Fibroblast of mammary gland (primary cell): ENCODE data around the gene KDM4B.

Source experiments
- DNase-seq: peaks from one replicate; pipeline ENCODE4 v3.0.0-alpha.2; 2010; ENCODE audit warnings: low read depth
- H3K4me3 ChIP-seq: 2 replicates; pipeline ENCODE4 v1.5.1; 2011; ENCODE audit warnings: low read depth, mild to moderate bottlenecking, low read length, moderate library complexity; ENCODE audit not compliant: control insufficient read depth
- TF ChIP-seq, protein P1 (sequence below): conservative IDR thresholded peaks from 2 replicates; pipeline ENCODE4 v1.5.1; 2011; ENCODE audit warnings: low read depth, low read length, inconsistent platforms; ENCODE audit not compliant: control insufficient read depth, insufficient read depth

The KDM4B gene

DNA sequence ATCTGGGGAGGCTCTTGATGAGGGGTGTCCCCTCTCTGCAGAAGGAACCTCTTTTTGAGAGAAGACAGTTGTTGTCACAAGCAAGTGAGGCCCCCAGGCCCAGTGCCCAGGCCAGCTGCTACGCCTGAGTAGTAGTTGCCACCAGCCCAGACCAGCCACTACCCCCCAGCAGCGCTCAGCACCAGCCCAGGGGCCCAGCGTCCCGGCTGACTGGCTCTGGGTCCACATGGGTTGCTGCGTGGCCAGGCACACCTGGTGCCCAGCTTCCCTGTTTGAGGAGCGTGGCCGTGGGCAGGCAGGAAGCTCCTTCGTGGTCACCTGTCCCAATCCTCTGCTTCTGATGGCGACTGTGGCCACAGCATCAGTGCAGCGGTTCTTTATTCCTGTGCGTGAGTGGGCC, 84.7 kb downstream of the KDM4B start:
- no peak overlapping the region for H3K4me3 ChIP-seq
- TF ChIP-seq, protein P1, sequence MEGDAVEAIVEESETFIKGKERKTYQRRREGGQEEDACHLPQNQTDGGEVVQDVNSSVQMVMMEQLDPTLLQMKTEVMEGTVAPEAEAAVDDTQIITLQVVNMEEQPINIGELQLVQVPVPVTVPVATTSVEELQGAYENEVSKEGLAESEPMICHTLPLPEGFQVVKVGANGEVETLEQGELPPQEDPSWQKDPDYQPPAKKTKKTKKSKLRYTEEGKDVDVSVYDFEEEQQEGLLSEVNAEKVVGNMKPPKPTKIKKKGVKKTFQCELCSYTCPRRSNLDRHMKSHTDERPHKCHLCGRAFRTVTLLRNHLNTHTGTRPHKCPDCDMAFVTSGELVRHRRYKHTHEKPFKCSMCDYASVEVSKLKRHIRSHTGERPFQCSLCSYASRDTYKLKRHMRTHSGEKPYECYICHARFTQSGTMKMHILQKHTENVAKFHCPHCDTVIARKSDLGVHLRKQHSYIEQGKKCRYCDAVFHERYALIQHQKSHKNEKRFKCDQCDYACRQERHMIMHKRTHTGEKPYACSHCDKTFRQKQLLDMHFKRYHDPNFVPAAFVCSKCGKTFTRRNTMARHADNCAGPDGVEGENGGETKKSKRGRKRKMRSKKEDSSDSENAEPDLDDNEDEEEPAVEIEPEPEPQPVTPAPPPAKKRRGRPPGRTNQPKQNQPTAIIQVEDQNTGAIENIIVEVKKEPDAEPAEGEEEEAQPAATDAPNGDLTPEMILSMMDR = no peak

DNA sequence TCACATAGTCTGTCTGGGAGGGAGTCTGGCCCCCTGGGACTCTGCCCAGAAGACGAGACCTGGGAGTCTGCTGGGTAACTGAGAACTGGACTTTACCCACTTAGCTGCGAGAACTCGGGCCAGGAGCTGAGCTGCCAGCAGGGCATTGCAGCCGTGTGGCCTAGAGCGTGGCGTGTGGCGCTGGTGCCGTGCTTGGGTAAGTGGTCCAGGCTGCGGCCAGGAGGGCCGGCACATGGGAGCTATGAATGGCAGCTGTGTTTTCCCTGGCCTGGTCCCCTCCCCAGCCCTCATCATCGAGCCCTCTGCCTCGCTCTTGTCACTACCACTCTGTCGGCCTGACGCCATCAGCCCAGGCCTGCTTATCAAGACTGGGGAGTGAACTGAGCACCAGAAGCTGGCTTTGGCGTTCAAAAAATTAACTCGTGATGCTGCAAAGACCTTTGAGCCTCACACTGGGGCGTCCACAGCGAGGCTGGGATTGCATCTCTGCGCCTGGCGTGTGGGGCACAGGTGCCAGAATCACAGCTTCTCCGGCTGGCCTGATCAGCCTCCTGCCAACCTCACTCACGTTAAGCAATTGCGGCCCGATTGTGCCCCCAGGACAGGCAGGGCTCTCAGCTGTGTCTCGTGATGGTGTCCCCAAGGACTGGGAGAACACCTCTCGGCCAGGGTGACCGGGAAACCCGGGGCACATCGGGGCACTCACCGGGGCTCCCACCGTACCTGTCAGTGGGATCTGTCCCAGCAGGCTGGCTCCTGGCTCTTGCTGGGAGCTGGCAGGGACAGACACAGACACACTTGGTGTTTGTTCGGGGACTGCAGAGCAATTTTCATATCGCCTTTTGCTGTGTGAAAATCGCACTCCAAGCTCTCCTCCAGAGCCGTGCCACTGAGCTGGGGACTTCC, 85.9 kb downstream of the KDM4B start:
- no peak for DNase-seq
- TF ChIP-seq, protein P1 = no peak
- H3K4me3 ChIP-seq = no peak overlapping the region

More for the DNA sequence above, 84.7 kb downstream of the KDM4B start:
- DNase-seq = no peak

DNA sequence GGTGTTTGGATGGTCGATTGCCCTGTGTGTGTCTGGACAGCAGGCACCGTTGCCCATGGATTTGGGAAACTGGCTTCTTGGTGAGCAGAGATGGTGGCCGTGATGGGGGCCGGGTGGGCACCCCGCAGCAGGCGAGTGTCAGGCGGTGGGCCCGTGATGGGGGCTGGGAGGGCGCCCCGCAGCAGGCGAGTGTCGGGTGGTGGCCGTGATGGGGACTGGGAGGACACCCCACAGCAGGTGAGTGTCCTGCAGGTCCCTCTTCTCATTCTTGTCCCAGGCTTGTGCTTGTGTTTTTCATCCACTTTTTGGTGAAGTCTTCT, 86.5 kb downstream of the KDM4B start:
- no peak for DNase-seq
- no peak overlapping the region for H3K4me3 ChIP-seq
- TF ChIP-seq, protein P1 = no peak

DNA sequence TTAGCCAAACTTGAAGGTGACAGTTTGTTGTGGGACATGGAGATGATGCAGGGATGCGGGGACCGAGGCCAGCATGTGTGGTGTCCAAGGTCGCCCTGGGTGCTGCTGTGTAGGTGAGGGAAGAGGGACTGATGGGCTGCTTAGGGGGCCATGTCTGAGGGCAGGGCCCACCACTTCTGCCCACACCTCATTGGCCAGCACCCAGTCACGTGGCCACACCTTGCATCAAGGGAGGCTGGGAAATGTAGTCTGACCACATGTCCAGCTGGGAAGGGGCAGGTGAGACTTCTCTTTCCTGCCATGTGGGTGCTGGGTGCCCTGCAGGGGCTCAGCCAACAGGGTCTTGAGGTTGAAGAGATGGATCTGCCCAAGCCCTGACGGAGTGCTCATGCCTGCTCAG, 88.9 kb downstream of the KDM4B start:
- no peak overlapping the region for H3K4me3 ChIP-seq
- DNase-seq = peak; percentile 26
- TF ChIP-seq, protein P1 = no peak

DNA sequence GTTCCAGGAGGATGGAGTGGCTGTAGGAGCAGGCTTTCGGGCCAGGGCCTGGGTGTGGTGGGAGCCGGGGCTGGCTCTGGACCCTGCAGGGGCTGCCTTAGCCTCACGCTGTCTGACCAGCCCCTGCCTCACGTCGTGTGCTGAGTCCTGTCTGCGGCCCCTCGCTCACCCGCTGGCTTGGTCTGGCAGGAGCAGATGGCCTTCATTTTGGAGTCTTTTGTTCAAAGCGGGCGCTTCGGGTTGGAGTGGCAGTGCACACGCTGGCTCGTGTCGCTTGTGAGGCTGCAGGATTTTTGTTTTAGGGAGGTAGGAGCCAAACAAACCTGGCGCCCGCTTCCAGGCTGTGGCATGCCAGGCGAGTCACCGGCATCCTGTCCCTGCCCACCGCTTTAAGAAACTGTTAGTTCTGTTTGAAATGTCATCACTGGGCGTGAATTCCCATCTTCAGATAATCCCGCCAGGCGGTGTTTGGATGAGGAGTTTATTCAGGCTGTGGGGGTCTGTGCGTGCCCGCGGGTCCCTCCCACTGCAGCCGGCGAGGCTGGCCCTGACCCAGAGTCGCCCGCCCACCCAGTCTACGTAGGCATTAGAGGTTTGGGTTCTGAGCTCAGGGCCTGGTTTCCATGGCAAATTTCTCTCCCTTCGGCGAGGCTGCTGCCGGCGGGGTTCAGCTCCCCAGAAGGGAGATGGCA, 89.8 kb downstream of the KDM4B start:
- DNase-seq = peak; percentile 40
- no peak overlapping the region for H3K4me3 ChIP-seq
- TF ChIP-seq, protein P1 = no peak

DNA sequence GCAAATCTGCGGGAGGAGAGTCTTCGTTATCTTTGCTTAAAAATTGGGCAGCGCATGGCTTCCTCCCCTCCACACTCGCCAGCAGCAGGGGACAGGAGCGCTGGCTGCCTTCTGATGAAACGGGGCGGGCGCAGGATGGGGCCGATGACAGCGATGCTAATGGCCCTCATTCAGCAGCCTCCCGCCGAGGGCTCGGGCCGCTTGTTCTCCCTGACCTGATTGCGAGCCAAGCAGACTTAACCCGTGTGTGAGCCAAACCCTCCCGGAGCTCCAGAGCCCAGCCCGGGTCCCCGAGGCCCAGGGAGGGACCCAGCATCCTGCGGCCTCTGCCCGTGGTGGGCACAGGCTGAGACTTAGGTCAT, 90.3 kb downstream of the KDM4B start:
- no peak overlapping the region for H3K4me3 ChIP-seq
- DNase-seq = no peak
- TF ChIP-seq, protein P1 = no peak
